KOPT-K1 (cell line): Measurements from ENCODE around the gene MYH10.

Experiments used
- H3K27ac ChIP-seq: fragments of 200-600 bp; sonication (generic); 2 replicates; pipeline ENCODE4 v1.5.1; 2016; ENCODE audit warnings: antibody characterized with exemption, mild to moderate bottlenecking, low read depth, low read length; ENCODE audit not compliant: poor library complexity, severe bottlenecking
- H3K36me3 ChIP-seq: fragments of 200-600 bp; sonication (generic); 2 replicates; pipeline ENCODE4 v1.5.1; 2017; ENCODE audit warnings: antibody characterized with exemption, mild to moderate bottlenecking, low read length, moderate library complexity; ENCODE audit not compliant: insufficient read depth
- H3K9me3 ChIP-seq: fragments of 200-600 bp; sonication (generic); 2 replicates; pipeline ENCODE4 v1.5.1; 2017; ENCODE audit warnings: antibody characterized with exemption, low read length, mild to moderate bottlenecking; ENCODE audit not compliant: insufficient read depth, poor library complexity, severe bottlenecking

Gene MYH10

GRCh38 chr17:8439681-8440080, 190.8 kb downstream of the MYH10 start:
- H3K27ac ChIP-seq, result no peak overlapping the region
- peaks cover 33% of the 10 kb centered on the region for H3K36me3 ChIP-seq
- H3K9me3 ChIP-seq, result no peaks in the 10 kb centered on the region

GRCh38 chr17:8438441-8438840, 192.1 kb downstream of the MYH10 start:
- peaks cover 20% of the 10 kb centered on the region for H3K36me3 ChIP-seq
- no peaks in the 10 kb centered on the region for H3K9me3 ChIP-seq
- H3K27ac ChIP-seq, result no peak overlapping the region

GRCh38 chr17:8436844-8437171, 193.7 kb downstream of the MYH10 start:
- H3K36me3 ChIP-seq, result peaks cover 19% of the 10 kb centered on the region
- peak overlapping the region; percentile 81 for H3K27ac ChIP-seq

GRCh38 chr17:8436169-8436843, 194.2 kb downstream of the MYH10 start:
- H3K36me3 ChIP-seq, result peaks cover 19% of the 10 kb centered on the region
- H3K27ac ChIP-seq, result peak overlapping the region; percentile 81
- no peaks in the 10 kb centered on the region for H3K9me3 ChIP-seq

More at GRCh38 chr17:8436844-8437171, 193.7 kb downstream of the MYH10 start:
- no peaks in the 10 kb centered on the region for H3K9me3 ChIP-seq

DNA sequence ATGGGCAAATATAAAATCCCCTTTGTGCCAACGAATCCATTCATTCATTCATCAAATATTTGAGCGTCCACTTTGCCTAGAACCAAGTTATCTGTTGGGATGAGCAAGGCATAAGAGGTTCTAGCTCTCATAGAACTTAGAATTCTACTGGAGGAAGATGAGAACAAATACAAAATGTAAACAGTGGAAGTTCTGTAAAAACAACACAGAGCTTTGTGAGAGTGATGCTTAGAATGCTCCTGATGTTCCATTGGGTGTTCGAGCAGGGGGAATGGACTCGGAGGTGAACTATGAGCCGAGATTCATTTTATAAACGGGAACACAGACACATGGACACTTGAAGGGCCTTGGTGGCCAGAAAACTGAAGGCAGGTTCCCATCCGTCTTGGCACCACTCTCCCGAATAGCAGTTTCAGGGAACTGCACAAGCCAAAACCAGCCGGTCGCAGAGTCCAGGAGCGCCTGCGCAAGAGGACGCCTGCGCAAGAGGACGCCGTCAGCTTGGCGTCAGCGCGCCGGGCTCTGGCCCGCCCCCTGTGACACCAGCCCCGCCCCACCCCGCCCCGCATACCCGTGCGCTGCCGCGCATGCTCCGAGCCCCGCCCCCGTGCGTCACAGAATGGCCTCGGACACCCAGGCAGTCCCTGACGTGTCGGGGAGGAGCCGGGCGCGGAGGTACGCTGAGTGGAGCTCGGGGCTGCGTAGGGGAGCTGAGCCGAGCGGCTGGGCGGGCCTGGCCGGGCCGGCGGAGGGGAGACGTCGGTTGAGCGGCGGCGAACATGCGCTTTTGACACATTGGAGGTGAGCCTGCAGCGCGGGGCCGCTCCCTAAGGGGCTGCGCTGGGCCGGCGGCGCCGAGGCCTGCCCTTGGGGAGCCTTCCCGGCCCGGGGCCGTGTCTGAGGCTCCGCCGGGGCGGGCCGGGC, 195.0 kb downstream of the MYH10 start, which contains the start of gene NDEL1:
Gene NDEL1, plus strand, starts transcription at position 640 of the 924 bp plus-strand sequence. CDS start 8,388 bp downstream, outside the sequence.
- peak within 1 kb of the TSS; percentile 81 for H3K27ac ChIP-seq
- peaks cover 19% of the 10 kb centered on the region for H3K36me3 ChIP-seq
- no peaks in the 10 kb centered on the region for H3K9me3 ChIP-seq

- no peak overlapping the region for H3K27ac ChIP-seq
- H3K36me3 ChIP-seq, result no peaks in the 10 kb centered on the region
- H3K9me3 ChIP-seq, result no peaks in the 10 kb centered on the region
These were observed 199.6 kb downstream of the MYH10 start for GRCh38 chr17:8430966-8431365.

GRCh38 chr17:8426802-8427201, 203.7 kb downstream of the MYH10 start:
- H3K36me3 ChIP-seq, result no peaks in the 10 kb centered on the region
- H3K27ac ChIP-seq, result no peak overlapping the region
- no peaks in the 10 kb centered on the region for H3K9me3 ChIP-seq

DNA sequence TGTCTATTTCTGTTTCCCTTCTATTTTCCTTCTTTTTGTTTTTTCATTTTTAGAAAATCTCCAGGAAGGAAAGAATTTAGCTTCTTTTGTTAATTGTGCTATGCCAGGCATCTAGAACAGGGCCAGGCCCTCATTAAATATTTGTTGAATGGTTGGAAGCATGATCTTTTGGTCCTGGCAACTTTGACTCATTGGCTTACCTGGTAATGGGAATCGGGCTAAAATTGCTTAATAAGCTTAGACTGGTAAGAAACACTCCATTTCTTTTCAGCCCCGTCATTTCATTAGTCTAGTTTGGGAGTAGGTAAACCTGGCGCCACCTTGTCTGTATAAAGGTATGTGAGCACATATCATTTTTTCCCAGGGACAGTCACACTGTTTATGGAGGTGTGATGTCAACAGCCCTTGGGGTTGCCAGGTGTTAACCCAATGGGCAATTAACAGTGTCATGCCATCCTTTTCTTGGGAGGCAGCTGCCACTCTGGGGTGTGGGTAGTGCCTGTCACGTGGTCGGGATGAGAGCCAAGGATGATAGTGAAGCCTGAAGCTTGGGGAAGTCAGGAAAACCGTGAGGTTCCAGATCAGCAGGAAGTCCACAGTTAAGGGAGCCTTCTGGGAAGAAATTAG, 204.3 kb downstream of the MYH10 start:
- H3K36me3 ChIP-seq, result no peaks in the 10 kb centered on the region
- no peaks in the 10 kb centered on the region for H3K9me3 ChIP-seq
- no peak overlapping the region for H3K27ac ChIP-seq
